Measurements from ENCODE around the gene CFLAR.

CFLAR gene

GRCh38 chr2:201216918-201217317 lies 101.0 kb downstream of the CFLAR start (continued):
- TF ChIP-seq ZBTB10 (tag by site-specific recombination; IDR thresholded peaks at IDR 0.05): no peak
- no peak for TF ChIP-seq ZNF302 (tag by site-specific recombination; IDR thresholded peaks at IDR 0.05; ENCODE audit: low read depth)
- TF ChIP-seq ZNF513 (tag by site-specific recombination; IDR thresholded peaks at IDR 0.05): no peak

- POLR2A ChIA-PET: no interaction called here
- TF ChIP-seq KLF1 (tag by site-specific recombination; IDR thresholded peaks at IDR 0.05) (no peak), ZEB2 (tag by site-specific recombination; IDR thresholded peaks at IDR 0.05) (peak; percentile 41; the same call in 1 of the 2 replicates), SETDB1 (IDR thresholded peaks at IDR 0.05; ENCODE audit: insufficient read length, low read length) (no peak), ZNF10 (tag by site-specific recombination; IDR thresholded peaks at IDR 0.05) (no peak), ZNF223 (tag by site-specific recombination; IDR thresholded peaks at IDR 0.05) (no peak), YY2 (tag by site-specific recombination; IDR thresholded peaks at IDR 0.05) (no peak), ZNF792 (tag by site-specific recombination; IDR thresholded peaks at IDR 0.05) (no peak), ZNF629 (tag by site-specific recombination; IDR thresholded peaks at IDR 0.05) (peak; percentile 90), ZNF623 (tag by site-specific recombination; IDR thresholded peaks at IDR 0.05) (no peak), ZNF239 (tag by site-specific recombination; IDR thresholded peaks at IDR 0.05) (no peak), ZNF133 (tag by site-specific recombination; IDR thresholded peaks at IDR 0.05) (no peak), ZNF521 (tag by site-specific recombination; IDR thresholded peaks at IDR 0.05) (no peak), ZBTB8A (tag by site-specific recombination; IDR thresholded peaks at IDR 0.05) (no peak), ZNF350 (tag by site-specific recombination; IDR thresholded peaks at IDR 0.05) (no peak), ZNF426 (tag by site-specific recombination; IDR thresholded peaks at IDR 0.05) (no peak), HIC1 (tag by site-specific recombination; IDR thresholded peaks at IDR 0.05) (no peak), WT1 (tag by site-specific recombination; IDR thresholded peaks at IDR 0.05) (no peak), ZBTB11 (tag by site-specific recombination; conservative IDR thresholded peaks at IDR 0.05; ENCODE audit: low read depth) (no peak), ZNF514 (tag by site-specific recombination; IDR thresholded peaks at IDR 0.05) (no peak), OVOL3 (tag by site-specific recombination; IDR thresholded peaks at IDR 0.05) (no peak), REST (tag by site-specific recombination; IDR thresholded peaks at IDR 0.05) (no peak), ZNF184 (tag by site-specific recombination; IDR thresholded peaks at IDR 0.05) (no peak)
Observed at GRCh38 chr2:201218780-201219179, 102.8 kb downstream of the CFLAR start.

More at GRCh38 chr2:201218780-201219179, 102.8 kb downstream of the CFLAR start:
- no peak overlapping the region for H3K4me3 ChIP-seq (ENCODE audit: low read depth, low read length)
- no peak overlapping the region for H3K27ac ChIP-seq (ENCODE audit: extremely low read depth, low read depth, low read length)
- H3K9me3 ChIP-seq (ENCODE audit: control insufficient read depth, insufficient read depth, low read depth, low read length): no peaks in the 10 kb centered on the region
- H3K4me1 ChIP-seq (ENCODE audit: control insufficient read depth, insufficient read depth, low read length): peaks cover 6% of the 10 kb centered on the region
- H3K36me3 ChIP-seq (ENCODE audit: control insufficient read depth in 2 of 2, insufficient read depth in 1 of 2, low read length in 2 of 2): peaks cover 0 to 27% of the 10 kb centered on the region in 2 experiments; a peak in 2 of 3 replicates
- CTCF ChIA-PET: interaction anchor here (0.7 to 3.5 kb wide), 3 partner anchors 14 to 314 kb away, joined by 3 to 37 read pairs (median 6); no protein-coding TSS in a partner anchor

Data from HEK293 (cell line).